ENCODE measurements around the gene FREM2.

DNA sequence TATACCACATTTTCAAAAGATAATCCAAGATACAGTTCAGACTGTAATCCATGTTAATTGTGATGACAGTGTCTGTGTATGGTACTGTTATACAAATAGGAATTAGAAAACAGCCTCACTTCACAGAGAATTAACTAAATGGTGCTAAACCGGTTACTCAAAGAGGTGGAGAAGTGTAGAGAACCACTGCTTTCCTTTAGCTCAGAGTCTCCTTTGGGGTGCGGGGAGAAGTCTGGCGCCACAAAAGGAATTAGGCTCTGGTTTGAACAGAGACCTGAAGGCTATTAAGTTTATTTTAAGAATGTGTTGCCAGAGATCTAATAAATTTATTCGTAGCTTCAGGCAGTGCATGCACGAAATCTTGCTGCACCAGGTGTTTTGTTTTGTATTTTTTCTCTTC, 65.8 kb downstream of the FREM2 start:
- TF ChIP-seq, protein P1, sequence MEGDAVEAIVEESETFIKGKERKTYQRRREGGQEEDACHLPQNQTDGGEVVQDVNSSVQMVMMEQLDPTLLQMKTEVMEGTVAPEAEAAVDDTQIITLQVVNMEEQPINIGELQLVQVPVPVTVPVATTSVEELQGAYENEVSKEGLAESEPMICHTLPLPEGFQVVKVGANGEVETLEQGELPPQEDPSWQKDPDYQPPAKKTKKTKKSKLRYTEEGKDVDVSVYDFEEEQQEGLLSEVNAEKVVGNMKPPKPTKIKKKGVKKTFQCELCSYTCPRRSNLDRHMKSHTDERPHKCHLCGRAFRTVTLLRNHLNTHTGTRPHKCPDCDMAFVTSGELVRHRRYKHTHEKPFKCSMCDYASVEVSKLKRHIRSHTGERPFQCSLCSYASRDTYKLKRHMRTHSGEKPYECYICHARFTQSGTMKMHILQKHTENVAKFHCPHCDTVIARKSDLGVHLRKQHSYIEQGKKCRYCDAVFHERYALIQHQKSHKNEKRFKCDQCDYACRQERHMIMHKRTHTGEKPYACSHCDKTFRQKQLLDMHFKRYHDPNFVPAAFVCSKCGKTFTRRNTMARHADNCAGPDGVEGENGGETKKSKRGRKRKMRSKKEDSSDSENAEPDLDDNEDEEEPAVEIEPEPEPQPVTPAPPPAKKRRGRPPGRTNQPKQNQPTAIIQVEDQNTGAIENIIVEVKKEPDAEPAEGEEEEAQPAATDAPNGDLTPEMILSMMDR (conservative IDR thresholded peaks at IDR 0.05; ENCODE audit: low read length): no peak
- no peak for TF ChIP-seq EZH2phosphoT487 (IDR thresholded peaks at IDR 0.05; ENCODE audit: borderline replicate concordance, low read depth, low read length)

Measured in OCI-LY7 (cell line).